Endodermal cell (in vitro differentiated cells): ENCODE results near the gene NEAT1. TPM values are rescaled to one million over a fixed set of nuclear protein-coding genes. Genes with fewer than 3 reads are reported as not detected.
A peak's percentile ranks its signal among the peaks of the same experiment; 100 is the strongest.

ENCODE experiments used
- DNase-seq: peaks from one replicate; pipeline ENCODE4 v3.0.0-alpha.2; 2017
- H3K27ac ChIP-seq: 2 replicates; pipeline ENCODE4 v1.5.1; 2013; ENCODE audit warnings: mild to moderate bottlenecking, low read depth, low read length, moderate library complexity
- H3K27me3 ChIP-seq: 2 replicates; pipeline ENCODE4 v1.6.1; 2013; ENCODE audit warnings: mild to moderate bottlenecking, low read length, moderate library complexity; ENCODE audit not compliant: insufficient read depth, control insufficient read depth, poor library complexity, severe bottlenecking
- H3K36me3 ChIP-seq: 2 replicates; pipeline ENCODE4 v1.7.0; 2013; ENCODE audit warnings: mild to moderate bottlenecking, low read length, moderate library complexity; ENCODE audit not compliant: control insufficient read depth, insufficient read depth
- H3K4me1 ChIP-seq: one replicate; pipeline ENCODE4 v1.7.0; 2013; ENCODE audit warnings: low read length; ENCODE audit not compliant: control insufficient read depth, insufficient read depth
- H3K4me3 ChIP-seq: 2 replicates; pipeline ENCODE4 v1.5.1; 2013; ENCODE audit warnings: mild to moderate bottlenecking, low read length, moderate library complexity
- H3K9ac ChIP-seq: 2 replicates; pipeline ENCODE4 v1.6.1; 2013; ENCODE audit warnings: mild to moderate bottlenecking, low read length, moderate library complexity; ENCODE audit not compliant: poor library complexity, severe bottlenecking; ENCODE audit errors: extremely low read depth
- H3K9me3 ChIP-seq: 2 replicates; pipeline ENCODE4 v1.6.1; 2013; ENCODE audit warnings: mild to moderate bottlenecking, low read length, moderate library complexity; ENCODE audit not compliant: control insufficient read depth
- H3K27ac Mint-ChIP-seq: 2 replicates; pipeline ENCODE4 v1.8.0; 2020; ENCODE audit warnings: mixed read lengths
- H3K27me3 Mint-ChIP-seq: 2 replicates; pipeline ENCODE4 v1.8.0; 2021; ENCODE audit warnings: mild to moderate bottlenecking, mixed read lengths; ENCODE audit not compliant: insufficient read depth
- H3K36me3 Mint-ChIP-seq: 2 replicates; pipeline ENCODE4 v1.8.0; 2020; ENCODE audit warnings: low read depth, mixed read lengths
- H3K4me1 Mint-ChIP-seq: 2 replicates; pipeline ENCODE4 v1.8.0; 2020; ENCODE audit warnings: mixed read lengths
- H3K4me3 Mint-ChIP-seq: 2 replicates; pipeline ENCODE4 v1.8.0; 2020; ENCODE audit warnings: mild to moderate bottlenecking, moderate library complexity, mixed read lengths
- H3K9me3 Mint-ChIP-seq: 2 replicates; pipeline ENCODE4 v1.8.0; 2020; ENCODE audit warnings: mild to moderate bottlenecking, mixed read lengths
- WGBS, 2 experiments: methylation state at CpG; one replicate each; pipeline versions ENCODE4 v1.1.5 to v1.1.7; 2013; ENCODE audit warnings: missing lambda C conversion rate in 2 of 2, mixed read lengths in 1 of 2; ENCODE audit not compliant: insufficient coverage in 1 of 2, insufficient read length in 1 of 2; 5-methylcytosine and 5-hydroxymethylcytosine counted together
- total RNA-seq, 2 donors: library from RNA; stranded (reverse); fragmentation: NEBNext Ultra II Directional in 1 of 2; extraction: Animal tissue kit (Norgen Biotek cat#: 25700) in 1 of 2; gene quantifications; 2 replicates in 1 of 2; 3 replicates in 1 of 2; pipeline ENCODE4 v1.2.1, GENCODE V29; 2021
- TF ChIP-seq, protein P1 (sequence below): fragments of 200-600 bp; sonication (generic); conservative IDR thresholded peaks from 2 replicates; pipeline ENCODE4 v1.5.0; 2021; ENCODE audit warnings: antibody characterized with exemption, mild to moderate bottlenecking

NEAT1 gene
- total RNA-seq, 2 donors from 2014 or later, result 61.3 to 85.2 TPM

- Histone ChIP-seq H3K36me3 (peaks cover 7% of the 10 kb centered on the region), H3K9me3 (no peaks in the 10 kb centered on the region), H3K27me3 (no peaks in the 10 kb centered on the region), H3K4me1 (no peaks in the 10 kb centered on the region), H3K9ac (no peak overlapping the region), H3K4me3 (no peak overlapping the region), H3K27ac (no peak overlapping the region)
- no peak for DNase-seq
- Mint-ChIP-seq H3K36me3 (peaks cover 26% of the 10 kb centered on the region), H3K4me1 (peaks cover 2% of the 10 kb centered on the region), H3K9me3 (no peaks in the 10 kb centered on the region), H3K27me3 (no peaks in the 10 kb centered on the region), H3K4me3 (no peak overlapping the region), H3K27ac (no peak overlapping the region)
- TF ChIP-seq, protein P1, sequence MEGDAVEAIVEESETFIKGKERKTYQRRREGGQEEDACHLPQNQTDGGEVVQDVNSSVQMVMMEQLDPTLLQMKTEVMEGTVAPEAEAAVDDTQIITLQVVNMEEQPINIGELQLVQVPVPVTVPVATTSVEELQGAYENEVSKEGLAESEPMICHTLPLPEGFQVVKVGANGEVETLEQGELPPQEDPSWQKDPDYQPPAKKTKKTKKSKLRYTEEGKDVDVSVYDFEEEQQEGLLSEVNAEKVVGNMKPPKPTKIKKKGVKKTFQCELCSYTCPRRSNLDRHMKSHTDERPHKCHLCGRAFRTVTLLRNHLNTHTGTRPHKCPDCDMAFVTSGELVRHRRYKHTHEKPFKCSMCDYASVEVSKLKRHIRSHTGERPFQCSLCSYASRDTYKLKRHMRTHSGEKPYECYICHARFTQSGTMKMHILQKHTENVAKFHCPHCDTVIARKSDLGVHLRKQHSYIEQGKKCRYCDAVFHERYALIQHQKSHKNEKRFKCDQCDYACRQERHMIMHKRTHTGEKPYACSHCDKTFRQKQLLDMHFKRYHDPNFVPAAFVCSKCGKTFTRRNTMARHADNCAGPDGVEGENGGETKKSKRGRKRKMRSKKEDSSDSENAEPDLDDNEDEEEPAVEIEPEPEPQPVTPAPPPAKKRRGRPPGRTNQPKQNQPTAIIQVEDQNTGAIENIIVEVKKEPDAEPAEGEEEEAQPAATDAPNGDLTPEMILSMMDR, result no peak
- WGBS, 2 experiments, result 92 to 96% methylated on average over 8 to 15 of the region's 15 CpGs
Observed at GRCh38 chr11:65395961-65396530, 26.6 kb upstream of the NEAT1 start.

DNA sequence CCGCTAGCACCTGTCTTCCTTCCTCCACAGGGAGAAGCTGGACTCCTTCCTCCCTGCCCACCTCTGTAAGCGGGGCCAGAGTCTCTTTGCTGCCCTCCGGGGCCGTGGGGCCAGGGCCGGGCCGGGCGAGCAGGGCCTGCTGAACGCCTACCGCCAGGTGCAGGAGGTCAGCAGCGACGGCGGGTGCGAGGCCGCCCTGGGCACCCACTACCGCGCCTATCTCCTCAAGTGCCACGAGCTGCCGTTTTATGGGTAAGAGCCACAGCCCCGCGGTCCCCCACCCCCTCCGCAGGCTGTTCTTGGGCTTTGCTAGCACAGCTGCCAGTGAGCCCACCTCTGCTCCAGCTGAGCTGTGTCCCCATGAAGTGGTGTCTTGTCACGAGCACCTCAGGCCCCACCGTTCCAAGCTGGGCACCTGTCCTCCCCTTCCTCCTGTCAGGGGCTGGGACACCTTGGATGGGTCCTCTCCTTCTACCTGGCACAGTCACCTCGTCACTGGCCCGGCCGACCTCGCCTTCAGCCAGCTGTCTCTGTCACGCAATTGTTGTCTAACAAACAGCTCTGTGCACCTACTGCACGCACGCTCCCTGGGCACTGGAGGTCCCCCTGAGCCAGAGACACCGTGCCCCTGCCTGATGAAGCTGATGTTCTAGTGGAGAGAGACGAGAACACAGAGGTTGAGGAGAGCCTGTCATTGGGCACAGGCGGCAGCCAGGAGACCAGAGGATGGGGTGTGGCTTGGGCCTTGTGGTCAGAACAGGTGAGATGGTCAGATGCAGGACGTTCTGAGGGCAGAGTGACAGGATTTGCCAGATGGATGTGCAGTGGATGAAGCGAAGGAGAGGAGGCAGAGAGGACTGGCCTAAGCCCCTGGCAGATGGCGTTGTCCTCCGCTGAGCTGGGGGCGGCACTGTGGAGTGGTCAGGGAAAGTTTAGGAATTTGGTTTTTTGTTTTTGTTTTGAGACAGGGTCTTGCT, 25.5 kb upstream of the NEAT1 start:
- 95 to 97% methylated on average over 28 to 38 of the region's 38 CpGs for WGBS, 2 experiments
- Histone ChIP-seq H3K9ac (no peak overlapping the region), H3K36me3 (peaks cover 10% of the 10 kb centered on the region), H3K9me3 (no peaks in the 10 kb centered on the region), H3K4me3 (no peak overlapping the region), H3K27ac (no peak overlapping the region), H3K27me3 (no peaks in the 10 kb centered on the region), H3K4me1 (no peaks in the 10 kb centered on the region)
- TF ChIP-seq, protein P1, result no peak
- no peak overlapping the region for H3K27ac Mint-ChIP-seq
- H3K27me3 Mint-ChIP-seq, result no peaks in the 10 kb centered on the region
- DNase-seq, result no peak
- peaks cover 4% of the 10 kb centered on the region for H3K4me1 Mint-ChIP-seq
- H3K9me3 Mint-ChIP-seq, result no peaks in the 10 kb centered on the region
- peaks cover 29% of the 10 kb centered on the region for H3K36me3 Mint-ChIP-seq
- no peak overlapping the region for H3K4me3 Mint-ChIP-seq

DNA sequence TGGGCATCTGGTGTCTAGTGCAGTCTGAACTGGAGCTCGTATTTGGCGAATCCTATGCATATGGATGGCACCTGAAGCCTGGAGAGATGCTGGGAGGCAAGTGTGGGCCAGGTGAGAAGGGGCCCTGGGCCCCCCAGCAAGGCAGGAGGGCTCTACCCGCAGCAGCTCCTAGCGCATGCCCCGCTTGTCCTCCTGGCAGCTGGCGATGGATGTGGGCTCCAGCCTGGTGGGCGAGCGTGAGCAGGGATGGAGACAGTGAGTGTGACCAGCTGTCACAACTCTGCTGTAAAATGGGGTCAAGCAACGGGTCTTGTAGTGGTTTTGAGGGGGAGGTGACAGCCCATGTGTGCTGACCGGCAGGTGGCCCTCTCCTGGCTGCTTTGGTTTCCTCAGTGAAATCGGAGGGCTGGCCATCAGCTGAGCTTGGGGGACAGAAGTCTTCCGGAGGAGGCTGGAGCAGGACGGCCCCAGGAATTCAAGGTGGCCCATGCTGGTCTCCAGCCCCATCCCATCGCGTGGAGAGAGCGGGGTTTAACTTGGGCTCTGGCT, 24.2 kb upstream of the NEAT1 start:
- H3K4me3 Mint-ChIP-seq, result no peak overlapping the region
- TF ChIP-seq, protein P1, result peak; percentile 23
- no peak overlapping the region for H3K4me3 ChIP-seq
- H3K36me3 Mint-ChIP-seq, result peaks cover 36% of the 10 kb centered on the region
- peaks cover 14% of the 10 kb centered on the region for H3K36me3 ChIP-seq
- H3K9ac ChIP-seq, result no peak overlapping the region
- 90 to 94% methylated on average over 8 to 16 of the region's 16 CpGs for WGBS, 2 experiments
- H3K9me3 ChIP-seq, result no peaks in the 10 kb centered on the region
- no peak for DNase-seq
- H3K27ac Mint-ChIP-seq, result no peak overlapping the region
- H3K4me1 ChIP-seq, result no peaks in the 10 kb centered on the region
- H3K9me3 Mint-ChIP-seq, result no peaks in the 10 kb centered on the region
- no peak overlapping the region for H3K27ac ChIP-seq
- peaks cover 4% of the 10 kb centered on the region for H3K4me1 Mint-ChIP-seq
- no peaks in the 10 kb centered on the region for H3K27me3 Mint-ChIP-seq
- no peaks in the 10 kb centered on the region for H3K27me3 ChIP-seq
